A549 (cell line): ENCODE results near the gene RCAN2. TPM values are rescaled to one million over a fixed set of nuclear protein-coding genes. Genes with fewer than 3 reads are reported as not detected.

Experiments used
- ATAC-seq, 2 experiments: fragments of 200-7000 bp in 1 of 2; fragments of >200 bp in 1 of 2; cut with Nextera tagmentation in 1 of 2; cut with Tn5 transposase in 1 of 2; 3 replicates each; pipeline versions ENCODE4 v1.8.0 to v1.9.1; 2018 to 2020; ENCODE audit warnings: mild to moderate bottlenecking in 1 of 2, moderate library complexity in 1 of 2
- CTCF ChIA-PET: fragments of 300-600 bp; sonication (Branson Sonifier 250); formaldehyde crosslinking; extraction: SDS; loops from one replicate; lab custom pipeline; 2021; ENCODE audit warnings: antibody characterized with exemption, inconsistent platforms; lab: Yijun Ruan, JAX
- POLR2A ChIA-PET: fragments of 350-600 bp; formaldehyde crosslinking; extraction: SDS; loops from one replicate; lab custom pipeline; 2021; ENCODE audit warnings: antibody characterized with exemption, inconsistent platforms; lab: Yijun Ruan, JAX
- DNase-seq, 2 experiments: peaks; one replicate each; pipeline versions ENCODE4 v3.0.0 to v3.0.0-alpha.2; 2011 to 2016; ENCODE audit warnings: low read depth in 1 of 2, low spot score in 1 of 2
- FAIRE-seq: peaks from 2 replicates; lab custom pipeline; 2011; peaks lifted over from hg19 to GRCh38; lab: Jason Lieb, UNC
- H3K27ac ChIP-seq, 2 experiments: fragments of >200 bp; sonication (Bioruptor Twin); formaldehyde crosslinking; 3 replicates each; pipeline ENCODE4 v1.5.1; 2016 to 2017
- H3K4me1 ChIP-seq: fragments of >200 bp; sonication (Bioruptor Twin); formaldehyde crosslinking; 3 replicates; pipeline ENCODE4 v1.6.1; 2016
- H3K4me2 ChIP-seq: fragments of >200 bp; sonication (Bioruptor Twin); formaldehyde crosslinking; 3 replicates; pipeline ENCODE4 v1.6.1; 2016
- H3K4me3 ChIP-seq: fragments of >200 bp; sonication (Bioruptor Twin); formaldehyde crosslinking; 3 replicates; pipeline ENCODE4 v1.5.1; 2016
- H3K9me3 ChIP-seq: fragments of >200 bp; sonication (Bioruptor Twin); formaldehyde crosslinking; 3 replicates; pipeline ENCODE4 v1.6.1; 2016
- CHD4 ChIP-seq: fragments of 200-600 bp; sonication (generic); IDR thresholded peaks from 2 replicates; pipeline ENCODE4 v1.6.1; 2016; ENCODE audit warnings: antibody characterized with exemption, mild to moderate bottlenecking, borderline replicate concordance
- EHF ChIP-seq: fragments of 250-450 bp; sonication (Bioruptor Pico); IDR thresholded peaks from 2 replicates; pipeline ENCODE4 v1.5.0; 2020; ENCODE audit warnings: mild to moderate bottlenecking
- EHMT2 ChIP-seq: fragments of 200-600 bp; sonication (generic); IDR thresholded peaks from 2 replicates; pipeline ENCODE4 v1.6.1; 2016; ENCODE audit warnings: antibody characterized with exemption, low read depth, mild to moderate bottlenecking, moderate library complexity
- FOSB ChIP-seq: fragments of 250-450 bp; sonication (Bioruptor Pico); IDR thresholded peaks from 2 replicates; pipeline ENCODE4 v1.5.0; 2020; ENCODE audit warnings: mild to moderate bottlenecking, moderate library complexity
- FOSL2 ChIP-seq, 2 experiments: fragments of 450-650 bp in 1 of 2; fragments of >200 bp in 1 of 2; sonication (Bioruptor Twin) in 1 of 2; formaldehyde crosslinking; IDR thresholded peaks; 2 replicates each; pipeline versions ENCODE4 v1.5.0 to v1.6.1; 2016 to 2020; ENCODE audit warnings: mild to moderate bottlenecking in 1 of 2, moderate library complexity in 1 of 2
- HOXA7 ChIP-seq: fragments of 250-450 bp; sonication (Bioruptor Pico); IDR thresholded peaks from 2 replicates; pipeline ENCODE4 v1.5.0; 2020; ENCODE audit warnings: mild to moderate bottlenecking, moderate library complexity
- JUNB ChIP-seq: fragments of >200 bp; sonication (Bioruptor Twin); formaldehyde crosslinking; IDR thresholded peaks from 2 replicates; pipeline ENCODE4 v1.6.1; 2016
- KDM5A ChIP-seq: fragments of 200-600 bp; sonication (generic); IDR thresholded peaks from 2 replicates; pipeline ENCODE4 v1.6.1; 2016; ENCODE audit warnings: antibody characterized with exemption, mild to moderate bottlenecking
- MAZ ChIP-seq: fragments of 150-350 bp; IDR thresholded peaks from 2 replicates; pipeline ENCODE4 v1.6.1; 2014; ENCODE audit warnings: antibody characterized with exemption, low read depth, low read length, borderline replicate concordance
- NFE2L2 ChIP-seq: fragments of 150-350 bp; conservative IDR thresholded peaks from 2 replicates; pipeline ENCODE4 v1.6.1; 2014; ENCODE audit warnings: low read length
- NR3C1 ChIP-seq: fragments of >200 bp; sonication (Bioruptor Twin); formaldehyde crosslinking; IDR thresholded peaks from 3 replicates; pipeline ENCODE4 v1.6.1; 2017
- POLR2A ChIP-seq: IDR thresholded peaks from 2 replicates; pipeline ENCODE4 v1.6.1; 2012; ENCODE audit warnings: mild to moderate bottlenecking, low read length
- RAD21 ChIP-seq, 2 experiments: fragments of >200 bp in 1 of 2; sonication (Bioruptor Twin) in 1 of 2; formaldehyde crosslinking in 1 of 2; IDR thresholded peaks in 1 of 2; conservative IDR thresholded peaks in 1 of 2; 2 replicates in 1 of 2; 3 replicates in 1 of 2; pipeline ENCODE4 v1.6.1; 2012 to 2018; ENCODE audit warnings: inconsistent platforms in 1 of 2
- RCOR1 ChIP-seq: fragments of 150-350 bp; IDR thresholded peaks from 2 replicates; pipeline ENCODE4 v1.6.1; 2014; ENCODE audit warnings: antibody characterized with exemption, low read length, low read depth
- REST ChIP-seq: fragments of 200-600 bp; sonication (generic); IDR thresholded peaks from 2 replicates; pipeline ENCODE4 v1.6.1; 2016; ENCODE audit warnings: antibody characterized with exemption, mild to moderate bottlenecking, moderate library complexity
- RNF2 ChIP-seq: fragments of 200-600 bp; sonication (generic); IDR thresholded peaks from 2 replicates; pipeline ENCODE4 v1.6.1; 2016; ENCODE audit warnings: low read depth, mild to moderate bottlenecking, antibody characterized with exemption, moderate library complexity, borderline replicate concordance
- SMC3 ChIP-seq: fragments of >200 bp; sonication (Bioruptor Twin); formaldehyde crosslinking; IDR thresholded peaks from 3 replicates; pipeline ENCODE4 v1.6.1; 2018; ENCODE audit warnings: inconsistent platforms
- TFCP2L1 ChIP-seq: fragments of 250-450 bp; sonication (Bioruptor Pico); IDR thresholded peaks from 2 replicates; pipeline ENCODE4 v1.5.0; 2021; ENCODE audit warnings: mild to moderate bottlenecking
- TP53 ChIP-seq: fragments of 250-450 bp; sonication (Bioruptor Pico); IDR thresholded peaks from 2 replicates; pipeline ENCODE4 v1.5.0; 2021; ENCODE audit warnings: mild to moderate bottlenecking, moderate library complexity
- ZFP36 ChIP-seq: fragments of 450-650 bp; IDR thresholded peaks from 2 replicates; pipeline ENCODE4 v1.6.1; 2014; ENCODE audit warnings: borderline replicate concordance; ENCODE audit not compliant: partially characterized antibody
- ZNF302 ChIP-seq: fragments of 250-450 bp; sonication (Bioruptor Pico); IDR thresholded peaks from 2 replicates; pipeline ENCODE4 v1.9.0; 2021; ENCODE audit warnings: inconsistent platforms, mild to moderate bottlenecking, moderate library complexity
- polyA plus RNA-seq, 4 experiments: library from polyadenylated mRNA; depleted of rRNA in 3 of 4; stranded (reverse); fragments of >200 nt; fragmentation: RNase III in 1 of 4; extraction: RNeasy Plus Mini Kit Qiagen cat#74134 plus additional on column Dnase treatment in 1 of 4; gene quantifications; 2 replicates in 3 of 4; 3 replicates in 1 of 4; pipeline ENCODE4 v1.2.3, GENCODE V29; 2011 to 2017
- TF ChIP-seq, protein P1 (sequence below): IDR thresholded peaks from 2 replicates; pipeline ENCODE4 v1.6.1; 2012; ENCODE audit warnings: low read depth, borderline replicate concordance
- TF ChIP-seq, protein P2 (sequence below): fragments of 250-450 bp; sonication (Bioruptor Pico); IDR thresholded peaks from 2 replicates; pipeline ENCODE4 v1.5.0; 2020; ENCODE audit warnings: low read depth, mild to moderate bottlenecking, moderate library complexity

The RCAN2 gene
- polyA plus RNA-seq, 2 of the 4 experiments (the other 2 are of a cell fraction), result not detected

DNA sequence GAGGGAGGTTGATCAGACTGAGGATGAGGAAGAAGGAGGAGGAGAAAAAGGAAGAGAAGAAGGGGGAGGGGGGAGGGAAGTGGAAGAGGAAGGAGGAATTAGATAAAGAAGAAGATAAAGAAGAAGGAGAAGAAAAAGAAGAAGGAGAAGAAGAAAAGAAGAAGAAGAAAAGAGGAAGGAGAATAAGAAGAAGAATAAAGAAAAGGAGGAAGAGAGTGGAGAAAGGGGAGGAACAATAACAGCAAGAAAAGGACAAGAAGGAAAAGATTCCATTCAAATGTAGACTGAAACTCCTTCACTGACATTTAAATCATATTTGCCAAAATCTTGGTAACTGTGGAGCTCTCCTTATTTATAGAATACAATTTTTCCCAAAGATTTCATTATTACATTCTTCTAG lies 34.3 kb upstream of the RCAN2 start:
- POLR2A ChIA-PET, result no interaction called here
- Histone ChIP-seq H3K4me3 (no peak overlapping the region), H3K27ac (no peak overlapping the region), H3K9me3 (no peaks in the 10 kb centered on the region)
- CTCF ChIA-PET, result no interaction called here
- ATAC-seq (no peak), DNase-seq (no peak)
- no peak for TF ChIP-seq RAD21 (conservative IDR thresholded peaks at IDR 0.05 in 1 of 2, IDR thresholded peaks at IDR 0.05 in 1 of 2)
- TF ChIP-seq, protein P1, sequence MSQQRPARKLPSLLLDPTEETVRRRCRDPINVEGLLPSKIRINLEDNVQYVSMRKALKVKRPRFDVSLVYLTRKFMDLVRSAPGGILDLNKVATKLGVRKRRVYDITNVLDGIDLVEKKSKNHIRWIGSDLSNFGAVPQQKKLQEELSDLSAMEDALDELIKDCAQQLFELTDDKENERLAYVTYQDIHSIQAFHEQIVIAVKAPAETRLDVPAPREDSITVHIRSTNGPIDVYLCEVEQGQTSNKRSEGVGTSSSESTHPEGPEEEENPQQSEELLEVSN, result no peak
- no peak for TF ChIP-seq FOSB (CRISPR knock-in tag)
- no peak for TF ChIP-seq RNF2
- no peak for TF ChIP-seq CHD4
- no peak for TF ChIP-seq REST
- TF ChIP-seq SMC3, result no peak
- TF ChIP-seq JUNB, result no peak
- no peak for TF ChIP-seq FOSL2 (IDR thresholded peaks at IDR 0.05)
- TF ChIP-seq FOSL2 (CRISPR knock-in tag; IDR thresholded peaks at IDR 0.05), result no peak
- no peak for TF ChIP-seq ZNF302 (CRISPR knock-in tag)
- no peak for TF ChIP-seq NR3C1
- no peak for TF ChIP-seq EHMT2
- no peak for TF ChIP-seq MAZ
- no peak for TF ChIP-seq TP53
- no peak for TF ChIP-seq TFCP2L1 (CRISPR knock-in tag)
- TF ChIP-seq POLR2A, result no peak
- TF ChIP-seq, all 56 proteins: peak for 0
- Histone ChIP-seq H3K4me2 (no peak overlapping the region), H3K4me1 (no peaks in the 10 kb centered on the region)
- no peak for FAIRE-seq

- Histone ChIP-seq H3K4me3 (no peak overlapping the region), H3K4me1 (no peaks in the 10 kb centered on the region), H3K4me2 (no peak overlapping the region), H3K9me3 (no peaks in the 10 kb centered on the region), H3K27ac (no peak overlapping the region)
- ChIA-PET CTCF (no interaction called here), POLR2A (no interaction called here)
- ATAC-seq (no peak), DNase-seq (no peak), FAIRE-seq (no peak)
- TF ChIP-seq KDM5A (no peak), HOXA7 (CRISPR knock-in tag) (no peak), NFE2L2 (no peak), ZFP36 (no peak), RCOR1 (no peak), RAD21 (conservative IDR thresholded peaks at IDR 0.05 in 1 of 2, IDR thresholded peaks at IDR 0.05 in 1 of 2) (no peak), FOSL2 (IDR thresholded peaks at IDR 0.05) (no peak), FOSL2 (CRISPR knock-in tag; IDR thresholded peaks at IDR 0.05) (no peak), EHF (CRISPR knock-in tag) (no peak), TP53 (no peak)
- TF ChIP-seq, protein P2, sequence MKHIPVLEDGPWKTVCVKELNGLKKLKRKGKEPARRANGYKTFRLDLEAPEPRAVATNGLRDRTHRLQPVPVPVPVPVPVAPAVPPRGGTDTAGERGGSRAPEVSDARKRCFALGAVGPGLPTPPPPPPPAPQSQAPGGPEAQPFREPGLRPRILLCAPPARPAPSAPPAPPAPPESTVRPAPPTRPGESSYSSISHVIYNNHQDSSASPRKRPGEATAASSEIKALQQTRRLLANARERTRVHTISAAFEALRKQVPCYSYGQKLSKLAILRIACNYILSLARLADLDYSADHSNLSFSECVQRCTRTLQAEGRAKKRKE, result no peak
Observed at GRCh38 chr6:46521464-46521971, 30.3 kb upstream of the RCAN2 start.
